DOHH2 (cell line): ENCODE results near the gene KTI12.

ENCODE experiments used
- H3F3A ChIP-seq: fragments of 200-600 bp; sonication (generic), shearing (Covaris generic); 2 replicates; pipeline ENCODE4 v1.6.0; 2016; ENCODE audit warnings: antibody characterized with exemption, mild to moderate bottlenecking; ENCODE audit not compliant: control insufficient read depth, insufficient read depth
- H3K27ac ChIP-seq: fragments of 200-600 bp; sonication (generic); 2 replicates; pipeline ENCODE4 v1.5.1; 2014; ENCODE audit warnings: low read depth, mild to moderate bottlenecking, low read length, moderate library complexity
- H3K27me3 ChIP-seq: fragments of 200-600 bp; sonication (generic); 2 replicates; pipeline ENCODE4 v1.6.1; 2014; ENCODE audit warnings: mild to moderate bottlenecking, low read length, mixed read lengths; ENCODE audit not compliant: control insufficient read depth
- H3K36me3 ChIP-seq: fragments of 200-600 bp; sonication (generic); 2 replicates; pipeline ENCODE4 v1.6.1; 2014; ENCODE audit warnings: mild to moderate bottlenecking, low read length, moderate library complexity, mixed read lengths; ENCODE audit not compliant: control insufficient read depth
- H3K4me1 ChIP-seq: fragments of 200-600 bp; sonication (generic); 2 replicates; pipeline ENCODE4 v1.6.1; 2014; ENCODE audit warnings: mild to moderate bottlenecking, low read length, mixed read lengths; ENCODE audit not compliant: control insufficient read depth
- H3K4me2 ChIP-seq: fragments of 200-600 bp; sonication (generic); 2 replicates; pipeline ENCODE4 v1.6.0; 2014; ENCODE audit warnings: mild to moderate bottlenecking, low read length, moderate library complexity
- H3K4me3 ChIP-seq: fragments of 200-600 bp; sonication (generic); 2 replicates; pipeline ENCODE4 v1.5.1; 2014; ENCODE audit warnings: mild to moderate bottlenecking, low read length, mixed read lengths
- H3K79me2 ChIP-seq: fragments of 200-600 bp; sonication (generic); 2 replicates; pipeline ENCODE4 v1.6.1; 2014; ENCODE audit warnings: mild to moderate bottlenecking, low read length, mixed read lengths; ENCODE audit not compliant: control insufficient read depth
- H3K9me2 ChIP-seq: fragments of 200-600 bp; sonication (generic); replicated peaks from 2 replicates; pipeline ENCODE4 v1.6.1; 2014; ENCODE audit warnings: mild to moderate bottlenecking, low read length, mixed read lengths; ENCODE audit not compliant: control insufficient read depth
- H3K9me3 ChIP-seq: fragments of 200-600 bp; sonication (generic); 2 replicates; pipeline ENCODE4 v1.6.1; 2014; ENCODE audit warnings: antibody characterized with exemption, low read length, mixed read lengths; ENCODE audit not compliant: control insufficient read depth, insufficient read depth
- H4K20me1 ChIP-seq: fragments of 200-600 bp; sonication (generic); 2 replicates; pipeline ENCODE4 v1.6.0; 2014; ENCODE audit warnings: low read depth, mild to moderate bottlenecking, antibody characterized with exemption, low read length, moderate library complexity; ENCODE audit not compliant: control insufficient read depth, insufficient read depth
- CTCF ChIP-seq: fragments of 200-600 bp; sonication (generic); IDR thresholded peaks from one replicate; pipeline ENCODE4 v1.5.1; 2014; ENCODE audit warnings: antibody characterized with exemption, mild to moderate bottlenecking, low read depth, low read length; ENCODE audit not compliant: poor library complexity, severe bottlenecking
- EZH2phosphoT487 ChIP-seq: fragments of 200-600 bp; sonication (generic); IDR thresholded peaks from 2 replicates; pipeline ENCODE4 v1.6.1; 2017; ENCODE audit warnings: borderline replicate concordance, mild to moderate bottlenecking, antibody characterized with exemption, low read length, moderate library complexity, mixed read lengths

The KTI12 gene

GRCh38 chr1:52060822-52061221 is 27.2 kb upstream of the KTI12 start:
- Histone ChIP-seq H3F3A (no peaks in the 10 kb centered on the region; the same call in 1 of the 2 replicates), H3K4me1 (peaks cover 20% of the 10 kb centered on the region), H3K27me3 (no peaks in the 10 kb centered on the region), H3K27ac (no peak overlapping the region), H3K4me3 (no peak overlapping the region), H3K79me2 (peaks cover 70% of the 10 kb centered on the region), H3K4me2 (no peak overlapping the region), H3K36me3 (peaks cover 72% of the 10 kb centered on the region), H3K9me2 (no peaks in the 10 kb centered on the region), H4K20me1 (no peaks in the 10 kb centered on the region), H3K9me3 (no peaks in the 10 kb centered on the region)
- TF ChIP-seq CTCF (no peak), EZH2phosphoT487 (no peak)

DNA sequence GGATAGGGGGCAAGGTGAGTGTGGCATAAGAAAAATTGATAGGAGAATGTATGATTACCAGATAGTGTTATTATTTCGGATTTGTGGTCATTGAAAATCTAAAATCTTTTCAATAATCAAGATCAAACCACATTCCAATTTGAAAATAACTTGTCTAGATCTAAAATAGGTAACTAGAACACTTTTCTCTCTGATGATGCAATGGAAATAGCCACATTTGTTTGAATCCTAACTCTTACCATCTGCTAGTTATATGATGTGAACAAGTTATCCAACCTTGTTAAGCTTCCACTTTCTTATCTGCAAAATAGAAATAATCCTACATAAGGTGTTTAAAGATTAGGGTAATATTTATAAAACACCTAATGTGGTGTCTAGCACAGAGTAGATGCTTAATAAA is 26.3 kb upstream of the KTI12 start:
- no peak for TF ChIP-seq CTCF
- no peak for TF ChIP-seq EZH2phosphoT487
- Histone ChIP-seq H3K4me3 (no peak overlapping the region), H3K27me3 (no peaks in the 10 kb centered on the region), H3K36me3 (peaks cover 69% of the 10 kb centered on the region), H4K20me1 (no peaks in the 10 kb centered on the region), H3K4me1 (peaks cover 20% of the 10 kb centered on the region), H3K9me3 (no peaks in the 10 kb centered on the region), H3K4me2 (no peak overlapping the region), H3F3A (no peaks in the 10 kb centered on the region; the same call in 1 of the 2 replicates), H3K9me2 (no peaks in the 10 kb centered on the region), H3K79me2 (peaks cover 78% of the 10 kb centered on the region), H3K27ac (no peak overlapping the region)

DNA sequence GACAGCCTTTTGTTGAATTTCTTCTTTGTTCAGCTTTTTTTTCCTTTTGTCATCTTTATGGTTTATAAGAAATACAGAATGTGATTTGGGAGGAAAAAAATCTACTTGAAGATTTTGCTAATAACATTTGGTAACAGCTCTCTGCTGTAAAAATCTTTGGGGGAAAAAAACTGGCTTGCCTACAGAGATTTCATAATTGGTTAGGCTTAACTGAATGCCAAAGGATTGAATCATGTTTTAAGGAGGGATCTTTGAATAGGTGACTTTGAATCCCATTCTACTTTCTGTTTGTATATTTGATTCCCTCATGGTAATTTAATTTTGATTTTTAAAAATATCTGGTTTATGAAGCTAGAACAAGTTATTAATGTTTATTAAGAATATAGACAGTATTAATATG is 25.7 kb upstream of the KTI12 start:
- Histone ChIP-seq H3K4me2 (0 out of 2 replicates have a peak overlapping the region, but pooled peaks have one; percentile 14), H3K79me2 (peaks cover 84% of the 10 kb centered on the region), H3K4me1 (peaks cover 20% of the 10 kb centered on the region), H3F3A (no peaks in the 10 kb centered on the region; the same call in 1 of the 2 replicates), H3K27ac (no peak overlapping the region), H4K20me1 (no peaks in the 10 kb centered on the region), H3K9me2 (no peaks in the 10 kb centered on the region), H3K36me3 (peaks cover 68% of the 10 kb centered on the region), H3K9me3 (no peaks in the 10 kb centered on the region), H3K4me3 (no peak overlapping the region), H3K27me3 (no peaks in the 10 kb centered on the region)
- no peak for TF ChIP-seq CTCF
- no peak for TF ChIP-seq EZH2phosphoT487
